Trophoblast cell (in vitro differentiated cells and primary cell): ENCODE data around the gene DDX3X.

Experiments used
- DNase-seq, 2 donors: peaks; one replicate each; pipeline ENCODE4 v3.0.0-alpha.2; 2016
- H2AFZ ChIP-seq: 2 replicates; pipeline ENCODE4 v1.6.1; 2013; ENCODE audit warnings: low read length, moderate library complexity, mild to moderate bottlenecking; ENCODE audit not compliant: insufficient read depth, poor library complexity
- H2AK5ac ChIP-seq: 2 replicates; pipeline ENCODE4 v1.6.1; 2013; ENCODE audit warnings: mild to moderate bottlenecking, low read length
- H2BK120ac ChIP-seq: 2 replicates; pipeline ENCODE4 v1.6.1; 2013; ENCODE audit warnings: low read length, mild to moderate bottlenecking, moderate library complexity; ENCODE audit not compliant: insufficient read depth, poor library complexity
- H2BK12ac ChIP-seq: 2 replicates; pipeline ENCODE4 v1.6.1; 2013; ENCODE audit warnings: mild to moderate bottlenecking, low read length, moderate library complexity
- H2BK5ac ChIP-seq: 2 replicates; pipeline ENCODE4 v1.6.1; 2013; ENCODE audit warnings: low read length, low read depth, moderate library complexity, mild to moderate bottlenecking; ENCODE audit not compliant: poor library complexity
- H3K14ac ChIP-seq: 2 replicates; pipeline ENCODE4 v1.6.1; 2013; ENCODE audit warnings: mild to moderate bottlenecking, low read length
- H3K18ac ChIP-seq: 2 replicates; pipeline ENCODE4 v1.6.1; 2013; ENCODE audit warnings: mild to moderate bottlenecking, low read length
- H3K23ac ChIP-seq: 2 replicates; pipeline ENCODE4 v1.6.1; 2013; ENCODE audit warnings: low read length
- H3K27ac ChIP-seq: 2 replicates; pipeline ENCODE4 v1.5.1; 2013; ENCODE audit warnings: low read depth, mild to moderate bottlenecking, inconsistent platforms, low read length, moderate library complexity
- H3K27me3 ChIP-seq: 2 replicates; pipeline ENCODE4 v1.6.1; 2013; ENCODE audit warnings: inconsistent platforms, mild to moderate bottlenecking, low read length, moderate library complexity; ENCODE audit not compliant: insufficient read depth
- H3K36me3 ChIP-seq, 2 experiments: 1 replicate in 1 of 2; 2 replicates in 1 of 2; pipeline ENCODE4 v1.6.1; 2013; ENCODE audit warnings: low read length in 2 of 2, mild to moderate bottlenecking in 2 of 2, moderate library complexity in 1 of 2; ENCODE audit not compliant: insufficient read depth in 2 of 2, control insufficient read depth in 1 of 2
- H3K4ac ChIP-seq: 2 replicates; pipeline ENCODE4 v1.6.1; 2013; ENCODE audit warnings: low read depth, mild to moderate bottlenecking, low read length, moderate library complexity
- H3K4me1 ChIP-seq, 2 experiments: 1 replicate in 1 of 2; 2 replicates in 1 of 2; pipeline ENCODE4 v1.6.1; 2013; ENCODE audit warnings: low read length in 2 of 2, mild to moderate bottlenecking in 2 of 2, moderate library complexity in 1 of 2; ENCODE audit not compliant: insufficient read depth in 2 of 2, control insufficient read depth in 1 of 2
- H3K4me2 ChIP-seq: 2 replicates; pipeline ENCODE4 v1.6.1; 2013; ENCODE audit warnings: inconsistent platforms, mild to moderate bottlenecking, low read length, moderate library complexity
- H3K4me3 ChIP-seq: 2 replicates; pipeline ENCODE4 v1.5.1; 2013; ENCODE audit warnings: mild to moderate bottlenecking, low read depth, low read length, inconsistent platforms
- H3K79me1 ChIP-seq: one replicate; pipeline ENCODE4 v1.6.1; 2013; ENCODE audit warnings: low read length
- H3K79me2 ChIP-seq: 2 replicates; pipeline ENCODE4 v1.6.1; 2013; ENCODE audit warnings: low read length, mild to moderate bottlenecking; ENCODE audit not compliant: control insufficient read depth, insufficient read depth, poor library complexity
- H3K9ac ChIP-seq: 2 replicates; pipeline ENCODE4 v1.6.1; 2013; ENCODE audit warnings: mild to moderate bottlenecking, low read length
- H3K9me3 ChIP-seq: 2 replicates; pipeline ENCODE4 v1.6.1; 2013; ENCODE audit warnings: low read depth, mild to moderate bottlenecking, control low read depth, inconsistent platforms, low read length; ENCODE audit not compliant: insufficient read depth
- H4K12ac ChIP-seq: 2 replicates; pipeline ENCODE4 v1.6.1; 2013; ENCODE audit warnings: low read depth, mild to moderate bottlenecking, low read length, moderate library complexity
- H4K8ac ChIP-seq: 2 replicates; pipeline ENCODE4 v1.6.1; 2013; ENCODE audit warnings: low read depth, mild to moderate bottlenecking, low read length, moderate library complexity
- H4K91ac ChIP-seq: one replicate; pipeline ENCODE4 v1.6.1; 2013; ENCODE audit warnings: low read depth, mild to moderate bottlenecking, low read length, moderate library complexity
- WGBS: extraction: QIAGEN DNeasy Blood & Tissue Kit; methylation state at CpG from one replicate; pipeline ENCODE4 v1.1.7; 2013; ENCODE audit warnings: missing lambda C conversion rate; ENCODE audit not compliant: insufficient read length, insufficient coverage; ENCODE audit errors: extremely low coverage; 5-methylcytosine and 5-hydroxymethylcytosine counted together

DDX3X gene

DNA sequence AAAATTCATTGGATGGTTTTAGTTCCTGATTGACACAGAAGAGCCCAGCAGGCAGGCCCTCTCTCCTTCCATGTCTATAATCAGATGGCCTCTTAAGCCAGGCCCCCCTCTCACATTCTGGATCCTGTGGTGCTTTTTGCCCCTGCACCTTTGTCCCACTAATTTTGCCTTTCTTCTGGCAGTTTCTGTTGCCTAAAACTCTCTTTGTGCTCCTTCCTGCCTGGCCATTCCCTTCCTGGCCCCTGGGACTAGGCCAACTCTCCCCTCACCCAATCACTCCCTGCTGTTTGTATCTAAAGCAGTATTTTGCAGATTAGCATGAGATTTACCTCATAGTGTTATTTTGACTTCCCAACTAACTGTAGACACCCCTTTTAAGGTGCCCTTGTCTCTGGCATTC lies 42.7 kb upstream of the DDX3X start:
- Histone ChIP-seq H2AFZ (no peak overlapping the region), H3K14ac (no peak overlapping the region), H3K18ac (no peak overlapping the region), H3K9ac (no peak overlapping the region), H3K4me2 (no peak overlapping the region), H3K27me3 (no peaks in the 10 kb centered on the region), H4K12ac (no peak overlapping the region), H2BK5ac (no peak overlapping the region), H4K91ac (no peak overlapping the region), H3K4ac (no peak overlapping the region), H3K79me2 (no peaks in the 10 kb centered on the region), H4K8ac (no peak overlapping the region), H3K79me1 (no peaks in the 10 kb centered on the region), H3K27ac (no peak overlapping the region), H3K4me1 (no peaks in the 10 kb centered on the region), H3K36me3 (no peaks in the 10 kb centered on the region), H2BK12ac (no peak overlapping the region), H3K4me3 (no peak overlapping the region), H2AK5ac (no peak overlapping the region), H2BK120ac (no peak overlapping the region), H3K9me3 (no peaks in the 10 kb centered on the region), H3K23ac (no peak overlapping the region)
- DNase-seq = no peak

DNA sequence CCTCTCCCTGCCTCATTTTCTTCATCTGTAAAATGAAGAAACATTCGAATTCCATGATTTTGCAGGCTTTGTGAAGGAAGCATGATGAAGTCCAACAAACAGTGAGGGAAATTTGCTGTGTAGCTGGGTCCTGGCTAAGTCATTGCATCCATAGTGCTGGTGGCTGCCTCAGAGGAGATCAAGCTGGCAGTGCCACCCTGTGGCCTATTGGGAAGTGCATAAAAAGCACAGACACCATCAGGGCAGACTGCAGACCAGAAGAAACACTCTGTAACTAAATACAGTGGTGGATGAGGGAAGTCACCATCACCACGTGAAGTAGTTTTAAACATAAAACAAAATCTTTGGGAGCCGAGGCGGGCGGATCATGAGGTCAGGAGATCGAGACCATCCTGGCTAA lies 40.7 kb upstream of the DDX3X start:
- no peak for DNase-seq
- H2AFZ ChIP-seq = no peak overlapping the region
- H4K91ac ChIP-seq = no peak overlapping the region
- H3K27ac ChIP-seq = no peak overlapping the region
- no peak overlapping the region for H3K4ac ChIP-seq
- no peak overlapping the region for H2BK120ac ChIP-seq
- H3K23ac ChIP-seq = no peak overlapping the region
- H4K8ac ChIP-seq = no peak overlapping the region
- H3K79me1 ChIP-seq = no peaks in the 10 kb centered on the region
- H3K14ac ChIP-seq = no peak overlapping the region
- no peak overlapping the region for H2BK12ac ChIP-seq
- no peaks in the 10 kb centered on the region for H3K4me1 ChIP-seq
- H3K4me2 ChIP-seq = no peak overlapping the region
- H3K36me3 ChIP-seq = no peaks in the 10 kb centered on the region
- no peaks in the 10 kb centered on the region for H3K27me3 ChIP-seq
- no peak overlapping the region for H3K4me3 ChIP-seq
- H4K12ac ChIP-seq = no peak overlapping the region
- WGBS = no CpG with 5 or more reads among the region's 6 CpGs
- no peak overlapping the region for H2BK5ac ChIP-seq
- no peak overlapping the region for H3K9ac ChIP-seq
- no peak overlapping the region for H2AK5ac ChIP-seq
- H3K18ac ChIP-seq = no peak overlapping the region
- H3K9me3 ChIP-seq = no peaks in the 10 kb centered on the region
- H3K79me2 ChIP-seq = no peaks in the 10 kb centered on the region

DNA sequence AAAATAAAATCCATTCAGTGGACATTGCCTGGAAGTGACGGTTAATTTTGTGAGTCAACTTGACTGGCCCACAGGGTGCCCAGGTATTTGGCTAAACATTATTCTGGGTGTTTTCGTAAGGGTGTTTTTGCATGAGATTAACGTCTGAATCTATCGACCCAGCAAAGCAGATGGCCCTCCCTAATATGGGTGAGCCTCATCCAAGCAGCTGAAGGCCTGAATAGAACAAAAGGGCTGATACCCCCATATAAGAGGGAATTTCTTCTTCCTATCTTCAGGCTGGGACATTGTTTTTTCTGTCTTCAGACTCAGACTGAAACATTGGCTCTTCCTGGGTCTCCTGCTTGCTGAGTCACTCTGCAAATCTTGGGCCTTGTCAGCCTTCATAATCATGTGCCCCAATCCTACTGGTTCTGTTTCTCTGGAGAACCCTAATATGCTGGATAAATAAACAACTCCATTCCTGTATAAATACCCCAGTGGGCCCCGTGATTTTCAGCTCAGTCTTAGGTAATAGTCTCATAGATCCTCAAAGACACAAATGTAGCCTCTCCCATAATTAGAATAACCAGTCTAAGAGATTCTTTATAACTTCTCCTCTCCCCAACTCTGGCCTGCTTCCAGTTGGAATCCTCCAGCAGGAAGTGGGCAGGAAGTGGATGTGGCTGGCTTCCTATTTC lies 33.1 kb upstream of the DDX3X start:
- Histone ChIP-seq H3K4me1 (peaks cover 0 to 5% of the 10 kb centered on the region in 2 experiments), H2AFZ (no peak overlapping the region), H2BK12ac (no peak overlapping the region), H3K4me3 (no peak overlapping the region), H3K23ac (no peak overlapping the region), H3K4ac (no peak overlapping the region), H3K27me3 (no peaks in the 10 kb centered on the region), H3K27ac (no peak overlapping the region), H3K4me2 (no peak overlapping the region), H2AK5ac (no peak overlapping the region), H3K18ac (no peak overlapping the region), H4K8ac (no peak overlapping the region), H4K12ac (no peak overlapping the region), H4K91ac (no peak overlapping the region), H3K79me2 (no peaks in the 10 kb centered on the region), H3K14ac (no peak overlapping the region), H3K9me3 (no peaks in the 10 kb centered on the region), H3K36me3 (no peaks in the 10 kb centered on the region), H3K9ac (no peak overlapping the region), H2BK5ac (no peak overlapping the region), H3K79me1 (no peaks in the 10 kb centered on the region), H2BK120ac (no peak overlapping the region)
- no CpG with 5 or more reads among the region's 5 CpGs for WGBS
- DNase-seq = no peak

DNA sequence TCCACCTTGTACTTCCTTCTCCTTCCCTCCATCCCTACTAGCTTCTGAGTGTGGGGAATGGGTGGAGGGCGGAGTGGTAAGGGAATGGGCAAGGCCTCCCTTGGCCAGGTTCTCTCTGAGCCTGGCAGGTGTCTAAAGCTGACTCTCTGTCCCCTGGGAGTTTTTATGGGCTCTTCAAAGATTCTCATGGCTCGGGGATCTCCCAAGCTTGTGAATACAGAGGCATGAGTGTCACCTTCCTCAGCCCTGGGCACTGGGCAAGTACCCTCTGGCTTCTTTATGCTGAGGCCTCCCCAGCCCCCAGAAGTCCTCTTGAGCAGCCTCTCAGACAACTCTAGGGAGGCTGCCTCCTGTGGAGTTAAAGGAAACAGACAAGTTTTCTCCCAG lies 32.5 kb upstream of the DDX3X start:
- H3K4ac ChIP-seq = no peak overlapping the region
- no peak overlapping the region for H4K12ac ChIP-seq
- H3K9me3 ChIP-seq = no peaks in the 10 kb centered on the region
- WGBS = no CpG with 5 or more reads among the region's 2 CpGs
- no peaks in the 10 kb centered on the region for H3K27me3 ChIP-seq
- H3K18ac ChIP-seq = no peak overlapping the region
- no peak overlapping the region for H2AFZ ChIP-seq
- H2BK120ac ChIP-seq = no peak overlapping the region
- no peak overlapping the region for H2BK12ac ChIP-seq
- no peak overlapping the region for H4K8ac ChIP-seq
- H3K9ac ChIP-seq = no peak overlapping the region
- no peak overlapping the region for H4K91ac ChIP-seq
- H3K27ac ChIP-seq = no peak overlapping the region
- H2BK5ac ChIP-seq = no peak overlapping the region
- no peak overlapping the region for H3K23ac ChIP-seq
- DNase-seq = no peak
- H3K4me3 ChIP-seq = no peak overlapping the region
- no peaks in the 10 kb centered on the region for H3K79me2 ChIP-seq
- no peak overlapping the region for H2AK5ac ChIP-seq
- no peak overlapping the region for H3K4me2 ChIP-seq
- no peaks in the 10 kb centered on the region for H3K36me3 ChIP-seq
- no peak overlapping the region for H3K14ac ChIP-seq
- H3K79me1 ChIP-seq = no peaks in the 10 kb centered on the region
- H3K4me1 ChIP-seq = peaks cover 0 to 5% of the 10 kb centered on the region in 2 experiments
